Hematopoietic multipotent progenitor cell treated with erythropoietin and hydrocortisone succinate and interleukin-3 and kit ligand, for 15 days (in vitro differentiated cells): ENCODE results near the gene RRP15.
"Not testable (repeated sequence)": the region's sequence is repeated elsewhere in the genome, so short reads cannot be mapped to it uniquely, and the experiment has no call there.

Experiments used
- DNase-seq: peaks from one replicate; pipeline ENCODE4 v3.0.0-alpha.2; 2015; ENCODE audit warnings: low spot score

The RRP15 gene

GRCh38 chr1:218297461-218297860 is 12.4 kb downstream of the RRP15 start:
- DNase-seq, result no peak

GRCh38 chr1:218297867-218298266 is 12.8 kb downstream of the RRP15 start:
- DNase-seq, result no peak

- no peak for DNase-seq
Measured at GRCh38 chr1:218298398-218298797, 13.3 kb downstream of the RRP15 start.

- peak; percentile 68 for DNase-seq
Measured at GRCh38 chr1:218299416-218299815, 14.3 kb downstream of the RRP15 start.

GRCh38 chr1:218301217-218301616 is 16.1 kb downstream of the RRP15 start:
- no peak for DNase-seq

GRCh38 chr1:218302155-218302554 is 17.1 kb downstream of the RRP15 start:
- no peak for DNase-seq

- peak; percentile 55 for DNase-seq
Measured at GRCh38 chr1:218303176-218303879, 18.2 kb downstream of the RRP15 start.

GRCh38 chr1:218304281-218305039 is 19.4 kb downstream of the RRP15 start:
- peak; percentile 92 for DNase-seq

GRCh38 chr1:218305472-218306064 is 20.5 kb downstream of the RRP15 start:
- DNase-seq, result peak; percentile 41

- DNase-seq, result no peak
Measured at GRCh38 chr1:218312509-218312908, 27.4 kb downstream of the RRP15 start.

GRCh38 chr1:218314316-218314715 is 29.2 kb downstream of the RRP15 start:
- no peak for DNase-seq

- DNase-seq, result no peak
Measured at GRCh38 chr1:218315638-218316037, 30.5 kb downstream of the RRP15 start.

- DNase-seq, result peak; percentile 49
Measured at GRCh38 chr1:218317061-218317460, 32.0 kb downstream of the RRP15 start.

GRCh38 chr1:218320182-218320581 is 35.1 kb downstream of the RRP15 start:
- not testable (repeated sequence) for DNase-seq

- DNase-seq, result no peak
Measured at GRCh38 chr1:218322762-218323161, 37.7 kb downstream of the RRP15 start.

- DNase-seq, result no peak
Measured at GRCh38 chr1:218323568-218324225, 38.6 kb downstream of the RRP15 start.

- DNase-seq, result no peak
Measured at GRCh38 chr1:218324226-218324580, 39.1 kb downstream of the RRP15 start.

- DNase-seq, result no peak
Measured at GRCh38 chr1:218328769-218329168, 43.7 kb downstream of the RRP15 start.

- DNase-seq, result peak; percentile 69
Measured at GRCh38 chr1:218330043-218330623, 45.0 kb downstream of the RRP15 start.

- no peak for DNase-seq
Measured at GRCh38 chr1:218332416-218332815, 47.3 kb downstream of the RRP15 start.

- no peak for DNase-seq
Measured at GRCh38 chr1:218336328-218336727, 51.2 kb downstream of the RRP15 start.

GRCh38 chr1:218339267-218339831 is 54.3 kb downstream of the RRP15 start:
- DNase-seq, result peak; percentile 51
